Nephron progenitor cell (in vitro differentiated cells): Measurements from ENCODE around the gene MYBBP1A.

Experiments
- DNase-seq: peaks from one replicate; pipeline ENCODE4 v3.0.0; 2021
- H3K27ac Mint-ChIP-seq: 2 replicates; pipeline ENCODE4 v1.8.0; 2021; ENCODE audit warnings: mild to moderate bottlenecking, moderate library complexity, mixed read lengths
- H3K27me3 Mint-ChIP-seq: 2 replicates; pipeline ENCODE4 v1.8.0; 2021; ENCODE audit warnings: mild to moderate bottlenecking, low read depth, mixed read lengths; ENCODE audit not compliant: poor library complexity
- H3K36me3 Mint-ChIP-seq: 2 replicates; pipeline ENCODE4 v1.8.0; 2021; ENCODE audit warnings: low read depth, mixed read lengths
- H3K4me1 Mint-ChIP-seq: 2 replicates; pipeline ENCODE4 v1.8.0; 2021; ENCODE audit warnings: mixed read lengths
- H3K4me3 Mint-ChIP-seq: 2 replicates; pipeline ENCODE4 v1.8.0; 2021; ENCODE audit warnings: mild to moderate bottlenecking, moderate library complexity, mixed read lengths
- H3K9me3 Mint-ChIP-seq: 2 replicates; pipeline ENCODE4 v1.8.0; 2021; ENCODE audit warnings: mild to moderate bottlenecking, moderate library complexity, mixed read lengths
- TF ChIP-seq, protein P1 (sequence below): fragments of 200-600 bp; sonication (generic); IDR thresholded peaks from 2 replicates; pipeline ENCODE4 v1.5.0; 2021; ENCODE audit warnings: antibody characterized with exemption

The MYBBP1A gene

DNA sequence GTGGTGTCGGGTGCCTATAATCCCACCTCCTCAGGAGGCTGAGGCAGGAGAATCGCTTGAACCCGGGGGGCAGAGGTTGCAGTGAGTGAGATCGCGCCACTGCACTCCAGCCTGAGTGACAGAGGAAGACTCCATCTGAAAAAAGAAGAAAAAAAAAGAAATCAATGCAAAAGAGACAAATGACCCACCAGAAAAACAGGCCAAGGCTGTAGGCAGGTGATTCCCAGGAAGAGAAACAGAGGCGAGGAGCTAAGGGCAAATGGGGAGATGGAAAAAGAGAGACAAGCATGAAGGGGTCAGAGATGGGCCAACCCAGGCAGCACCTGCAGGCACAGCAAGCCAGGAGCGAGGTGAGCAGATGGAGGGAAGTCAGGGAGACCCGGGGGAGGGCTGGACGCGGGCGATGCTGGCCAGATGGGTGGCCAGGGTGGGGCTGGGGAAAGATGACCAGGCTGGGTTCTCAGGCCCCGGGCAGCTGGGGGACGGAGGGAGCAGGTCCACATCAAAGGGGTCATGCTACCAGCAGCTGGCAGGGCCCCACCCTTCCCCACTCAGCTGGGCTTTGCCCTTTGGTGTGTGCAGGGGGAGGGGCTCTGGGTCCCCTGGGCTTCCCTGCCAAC is 25.5 kb downstream of the MYBBP1A start:
- DNase-seq: no peak
- Mint-ChIP-seq H3K4me1 (peaks cover 28% of the 10 kb centered on the region), H3K36me3 (no peaks in the 10 kb centered on the region), H3K4me3 (no peak overlapping the region), H3K27me3 (peaks cover 10% of the 10 kb centered on the region), H3K9me3 (no peaks in the 10 kb centered on the region), H3K27ac (peak overlapping the region; percentile 55)
- TF ChIP-seq, protein P1, sequence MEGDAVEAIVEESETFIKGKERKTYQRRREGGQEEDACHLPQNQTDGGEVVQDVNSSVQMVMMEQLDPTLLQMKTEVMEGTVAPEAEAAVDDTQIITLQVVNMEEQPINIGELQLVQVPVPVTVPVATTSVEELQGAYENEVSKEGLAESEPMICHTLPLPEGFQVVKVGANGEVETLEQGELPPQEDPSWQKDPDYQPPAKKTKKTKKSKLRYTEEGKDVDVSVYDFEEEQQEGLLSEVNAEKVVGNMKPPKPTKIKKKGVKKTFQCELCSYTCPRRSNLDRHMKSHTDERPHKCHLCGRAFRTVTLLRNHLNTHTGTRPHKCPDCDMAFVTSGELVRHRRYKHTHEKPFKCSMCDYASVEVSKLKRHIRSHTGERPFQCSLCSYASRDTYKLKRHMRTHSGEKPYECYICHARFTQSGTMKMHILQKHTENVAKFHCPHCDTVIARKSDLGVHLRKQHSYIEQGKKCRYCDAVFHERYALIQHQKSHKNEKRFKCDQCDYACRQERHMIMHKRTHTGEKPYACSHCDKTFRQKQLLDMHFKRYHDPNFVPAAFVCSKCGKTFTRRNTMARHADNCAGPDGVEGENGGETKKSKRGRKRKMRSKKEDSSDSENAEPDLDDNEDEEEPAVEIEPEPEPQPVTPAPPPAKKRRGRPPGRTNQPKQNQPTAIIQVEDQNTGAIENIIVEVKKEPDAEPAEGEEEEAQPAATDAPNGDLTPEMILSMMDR: no peak

DNA sequence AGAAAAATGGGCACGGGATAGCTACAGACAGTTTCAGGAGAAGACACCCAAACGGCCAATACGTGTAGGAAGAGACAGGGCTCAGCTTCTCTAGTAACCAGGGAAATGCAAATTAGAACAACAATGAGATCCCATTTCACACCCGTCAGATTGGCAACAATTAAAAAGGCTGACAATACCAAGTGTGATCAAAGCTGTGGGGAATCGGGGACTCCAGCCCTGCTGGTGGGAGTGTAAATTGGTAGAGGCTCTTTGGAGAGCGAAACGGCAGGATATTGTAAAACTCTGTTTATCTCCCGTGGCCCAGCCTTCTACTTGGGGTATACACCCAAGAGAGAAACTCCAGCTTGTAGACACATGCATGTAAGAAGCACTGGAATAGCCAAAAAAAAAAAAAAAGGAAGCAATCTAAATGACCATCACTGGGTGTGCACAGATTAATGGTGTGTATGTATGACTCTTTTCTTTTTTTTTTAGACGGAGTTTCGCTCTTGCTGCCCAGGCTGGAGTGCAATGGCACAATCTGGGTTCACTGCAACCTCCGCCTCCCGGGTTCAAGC is 27.5 kb downstream of the MYBBP1A start:
- H3K9me3 Mint-ChIP-seq: no peaks in the 10 kb centered on the region
- H3K4me3 Mint-ChIP-seq: no peak overlapping the region
- peaks cover 10% of the 10 kb centered on the region for H3K27me3 Mint-ChIP-seq
- no peak for DNase-seq
- H3K36me3 Mint-ChIP-seq: no peaks in the 10 kb centered on the region
- H3K27ac Mint-ChIP-seq: no peak overlapping the region
- peaks cover 40% of the 10 kb centered on the region for H3K4me1 Mint-ChIP-seq
- TF ChIP-seq, protein P1: no peak

DNA sequence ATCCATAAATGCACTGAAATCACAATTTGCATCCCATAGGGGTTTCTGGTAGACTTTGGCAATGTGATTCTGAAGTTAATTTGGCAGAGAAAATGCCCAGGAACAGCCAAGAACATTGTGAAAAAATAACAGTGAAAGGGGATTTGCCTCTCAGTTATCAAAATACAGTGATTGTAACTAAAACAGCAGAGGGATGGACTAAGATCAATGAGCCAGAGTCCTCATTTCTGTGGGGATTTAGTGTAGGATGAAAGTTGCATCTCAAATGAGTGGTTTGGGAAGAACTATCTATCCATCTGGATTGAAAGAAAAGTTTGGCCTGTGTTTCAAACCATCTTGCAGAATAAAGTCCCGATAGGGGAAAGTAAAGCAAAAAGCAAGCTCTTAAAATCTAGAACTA is 28.1 kb downstream of the MYBBP1A start:
- Mint-ChIP-seq H3K36me3 (no peaks in the 10 kb centered on the region), H3K27ac (no peak overlapping the region), H3K27me3 (peaks cover 10% of the 10 kb centered on the region), H3K9me3 (no peaks in the 10 kb centered on the region), H3K4me1 (peaks cover 44% of the 10 kb centered on the region), H3K4me3 (no peak overlapping the region)
- TF ChIP-seq, protein P1: no peak
- no peak for DNase-seq

DNA sequence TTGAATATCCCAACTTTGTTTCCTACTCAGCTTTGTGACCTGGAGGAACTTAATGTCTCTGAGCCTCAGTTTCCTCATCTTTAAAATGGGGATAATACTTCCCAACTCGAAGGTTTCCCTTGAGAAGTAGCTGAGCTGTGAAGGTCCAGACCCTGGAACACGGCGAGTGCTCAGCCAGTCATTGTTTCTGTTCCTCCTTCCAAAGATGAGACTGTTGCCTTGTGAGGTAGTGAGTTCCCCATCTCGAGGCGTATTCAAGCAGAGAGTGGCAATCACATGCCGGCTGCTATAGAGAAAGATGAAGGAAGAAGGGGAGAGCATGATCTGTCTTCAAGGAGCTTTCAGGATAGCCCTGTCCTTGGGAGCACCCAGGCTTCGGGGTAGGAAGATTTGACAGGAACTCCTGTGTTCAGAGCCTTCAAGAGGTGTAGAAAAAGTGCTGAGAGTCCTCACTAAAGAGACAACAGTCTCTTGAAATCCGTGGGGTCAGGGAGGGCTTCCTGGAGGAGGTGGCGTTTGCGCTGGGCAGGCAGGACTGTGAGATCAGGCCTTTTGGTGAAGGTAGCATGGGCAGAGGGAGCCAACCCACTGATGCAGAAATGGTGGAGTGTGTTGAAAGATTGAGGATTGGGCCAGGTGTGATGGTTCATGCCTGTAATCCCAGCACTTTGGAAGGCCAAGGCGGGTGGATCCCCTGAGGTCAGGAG is 29.3 kb downstream of the MYBBP1A start:
- peaks cover 50% of the 10 kb centered on the region for H3K4me1 Mint-ChIP-seq
- DNase-seq: no peak
- peaks cover 6% of the 10 kb centered on the region for H3K27me3 Mint-ChIP-seq
- H3K27ac Mint-ChIP-seq: no peak overlapping the region
- H3K36me3 Mint-ChIP-seq: no peaks in the 10 kb centered on the region
- H3K9me3 Mint-ChIP-seq: no peaks in the 10 kb centered on the region
- H3K4me3 Mint-ChIP-seq: no peak overlapping the region
- TF ChIP-seq, protein P1: no peak

GRCh38 chr17:4523946-4524345 is 31.2 kb downstream of the MYBBP1A start:
- Mint-ChIP-seq H3K9me3 (no peaks in the 10 kb centered on the region), H3K36me3 (no peaks in the 10 kb centered on the region), H3K4me3 (no peak overlapping the region)

More at GRCh38 chr17:4523946-4524345, 31.2 kb downstream of the MYBBP1A start:
- peak overlapping the region; percentile 9 for H3K27ac Mint-ChIP-seq
- DNase-seq: no peak
- H3K27me3 Mint-ChIP-seq: peaks cover 5% of the 10 kb centered on the region
- TF ChIP-seq, protein P1: no peak
- H3K4me1 Mint-ChIP-seq: peaks cover 63% of the 10 kb centered on the region
